ENCODE data around the gene KCNQ5.

KCNQ5 gene

DNA sequence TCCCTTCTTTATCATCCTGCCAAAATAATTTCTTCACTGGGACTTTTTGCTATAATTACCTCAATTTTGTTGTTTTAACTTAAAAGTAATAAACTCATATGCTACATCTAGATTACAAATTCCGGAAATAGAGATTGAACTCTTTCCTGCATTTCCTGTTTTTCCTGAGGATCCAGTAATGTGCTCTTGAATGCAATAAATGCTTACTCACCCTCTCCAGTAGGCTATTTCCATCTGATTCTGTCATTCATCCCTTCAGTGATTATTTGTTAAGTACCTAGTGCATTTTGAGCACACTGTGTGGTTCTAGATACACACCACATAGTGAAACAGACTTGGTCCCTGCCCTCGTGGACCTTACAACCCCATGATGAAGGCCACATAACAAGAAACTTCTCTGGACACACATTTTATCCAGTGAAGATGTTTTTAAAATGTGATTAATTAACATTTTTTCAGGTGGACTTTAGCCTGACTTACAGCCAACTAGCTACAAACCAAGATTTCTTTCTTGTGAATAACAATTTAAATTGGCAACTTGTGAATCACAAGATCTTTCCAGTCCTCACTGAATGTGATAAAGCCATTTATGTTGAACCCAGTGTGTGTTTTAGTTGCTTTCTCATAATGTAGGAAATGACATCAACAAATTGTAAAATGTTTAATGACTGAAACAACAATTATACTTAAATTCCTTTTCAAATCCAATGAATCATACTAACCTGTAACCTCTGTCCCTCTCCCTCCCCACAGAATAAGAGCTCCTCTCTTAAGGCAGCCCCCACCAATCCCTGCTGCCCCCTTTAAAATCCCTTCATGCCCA is 331.2 kb downstream of the KCNQ5 start:
- H3K4me3 ChIP-seq (ENCODE audit: low read depth, low read length): no peak overlapping the region
- TF ChIP-seq, protein P1, sequence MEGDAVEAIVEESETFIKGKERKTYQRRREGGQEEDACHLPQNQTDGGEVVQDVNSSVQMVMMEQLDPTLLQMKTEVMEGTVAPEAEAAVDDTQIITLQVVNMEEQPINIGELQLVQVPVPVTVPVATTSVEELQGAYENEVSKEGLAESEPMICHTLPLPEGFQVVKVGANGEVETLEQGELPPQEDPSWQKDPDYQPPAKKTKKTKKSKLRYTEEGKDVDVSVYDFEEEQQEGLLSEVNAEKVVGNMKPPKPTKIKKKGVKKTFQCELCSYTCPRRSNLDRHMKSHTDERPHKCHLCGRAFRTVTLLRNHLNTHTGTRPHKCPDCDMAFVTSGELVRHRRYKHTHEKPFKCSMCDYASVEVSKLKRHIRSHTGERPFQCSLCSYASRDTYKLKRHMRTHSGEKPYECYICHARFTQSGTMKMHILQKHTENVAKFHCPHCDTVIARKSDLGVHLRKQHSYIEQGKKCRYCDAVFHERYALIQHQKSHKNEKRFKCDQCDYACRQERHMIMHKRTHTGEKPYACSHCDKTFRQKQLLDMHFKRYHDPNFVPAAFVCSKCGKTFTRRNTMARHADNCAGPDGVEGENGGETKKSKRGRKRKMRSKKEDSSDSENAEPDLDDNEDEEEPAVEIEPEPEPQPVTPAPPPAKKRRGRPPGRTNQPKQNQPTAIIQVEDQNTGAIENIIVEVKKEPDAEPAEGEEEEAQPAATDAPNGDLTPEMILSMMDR (IDR thresholded peaks at IDR 0.05; ENCODE audit: low read depth, low read length): no peak

DNA sequence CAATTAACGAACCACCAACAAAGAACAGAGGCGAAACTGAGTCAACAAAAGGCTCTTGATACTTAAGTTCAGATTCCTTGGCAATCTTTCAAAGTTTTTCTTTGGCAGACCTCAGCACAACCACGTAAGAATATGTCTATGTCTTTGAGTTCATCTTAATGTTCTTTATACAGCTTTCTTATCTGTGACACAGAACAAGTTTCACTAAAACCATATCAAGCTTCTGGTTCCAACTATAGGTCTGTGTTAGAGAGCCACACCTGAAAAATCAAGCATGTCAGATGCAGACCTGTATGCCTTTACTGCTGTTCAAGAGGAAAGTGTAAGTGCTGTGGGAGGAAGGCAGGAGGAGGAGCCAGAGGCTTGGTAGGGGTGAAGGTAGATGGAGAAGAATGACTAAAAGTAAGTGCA is 332.1 kb downstream of the KCNQ5 start:
- no peak overlapping the region for H3K4me3 ChIP-seq (ENCODE audit: low read depth, low read length)
- TF ChIP-seq, protein P1 (IDR thresholded peaks at IDR 0.05; ENCODE audit: low read depth, low read length): no peak

- H3K4me3 ChIP-seq (ENCODE audit: low read depth, low read length): no peak overlapping the region
- TF ChIP-seq, protein P1 (IDR thresholded peaks at IDR 0.05; ENCODE audit: low read depth, low read length): no peak
Measured at GRCh38 chr6:72954716-72955115, 332.9 kb downstream of the KCNQ5 start.

GRCh38 chr6:72955666-72956065 is 333.8 kb downstream of the KCNQ5 start:
- TF ChIP-seq, protein P1 (IDR thresholded peaks at IDR 0.05; ENCODE audit: low read depth, low read length): no peak
- no peak overlapping the region for H3K4me3 ChIP-seq (ENCODE audit: low read depth, low read length)

GRCh38 chr6:72956272-72956671 is 334.4 kb downstream of the KCNQ5 start:
- H3K4me3 ChIP-seq (ENCODE audit: low read depth, low read length): no peak overlapping the region
- TF ChIP-seq, protein P1 (IDR thresholded peaks at IDR 0.05; ENCODE audit: low read depth, low read length): no peak

- no peak overlapping the region for H3K4me3 ChIP-seq (ENCODE audit: low read depth, low read length)
- TF ChIP-seq, protein P1 (IDR thresholded peaks at IDR 0.05; ENCODE audit: low read depth, low read length): no peak
Measured at GRCh38 chr6:72959821-72960220, 338.0 kb downstream of the KCNQ5 start.

DNA sequence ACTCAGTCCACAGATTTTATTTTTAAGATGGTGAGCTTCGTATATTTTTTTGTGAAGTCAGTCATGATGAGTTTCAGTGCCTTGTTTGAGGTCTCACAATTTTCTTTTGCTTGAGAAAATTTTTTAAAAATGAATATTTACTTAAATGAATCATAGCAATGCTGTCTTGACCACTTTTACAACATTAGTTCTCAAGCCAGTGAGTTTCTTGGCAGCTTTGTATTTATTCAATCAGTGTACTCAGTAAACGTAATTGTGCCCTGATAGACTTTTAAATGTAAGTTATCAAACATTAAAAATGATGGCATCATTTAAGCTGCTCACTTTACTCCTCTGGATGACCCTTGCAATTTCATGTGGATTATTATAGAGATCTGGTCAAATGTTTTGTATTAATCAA is 342.1 kb downstream of the KCNQ5 start:
- TF ChIP-seq, protein P1 (IDR thresholded peaks at IDR 0.05; ENCODE audit: low read depth, low read length): no peak
- no peak overlapping the region for H3K4me3 ChIP-seq (ENCODE audit: low read depth, low read length)
